ENCODE data around the gene TRAPPC14.

DNA sequence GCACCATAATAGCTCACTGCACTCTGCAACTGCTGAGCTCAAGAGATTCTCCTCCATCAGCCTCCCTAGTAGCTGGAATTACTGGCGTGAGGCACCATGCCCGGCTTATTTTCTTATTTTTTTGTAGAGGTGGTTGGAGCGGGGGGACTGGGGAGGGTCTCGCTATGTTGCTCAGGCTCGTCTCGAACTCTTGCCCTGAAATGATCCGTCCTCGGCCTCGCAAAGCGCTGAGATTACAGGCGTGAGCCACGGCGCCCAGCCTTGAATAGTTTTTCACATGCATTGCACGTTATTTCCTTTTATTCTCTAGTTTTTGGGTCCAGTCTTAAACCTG lies 10.3 kb downstream of the TRAPPC14 start:
- TF ChIP-seq, protein P1, sequence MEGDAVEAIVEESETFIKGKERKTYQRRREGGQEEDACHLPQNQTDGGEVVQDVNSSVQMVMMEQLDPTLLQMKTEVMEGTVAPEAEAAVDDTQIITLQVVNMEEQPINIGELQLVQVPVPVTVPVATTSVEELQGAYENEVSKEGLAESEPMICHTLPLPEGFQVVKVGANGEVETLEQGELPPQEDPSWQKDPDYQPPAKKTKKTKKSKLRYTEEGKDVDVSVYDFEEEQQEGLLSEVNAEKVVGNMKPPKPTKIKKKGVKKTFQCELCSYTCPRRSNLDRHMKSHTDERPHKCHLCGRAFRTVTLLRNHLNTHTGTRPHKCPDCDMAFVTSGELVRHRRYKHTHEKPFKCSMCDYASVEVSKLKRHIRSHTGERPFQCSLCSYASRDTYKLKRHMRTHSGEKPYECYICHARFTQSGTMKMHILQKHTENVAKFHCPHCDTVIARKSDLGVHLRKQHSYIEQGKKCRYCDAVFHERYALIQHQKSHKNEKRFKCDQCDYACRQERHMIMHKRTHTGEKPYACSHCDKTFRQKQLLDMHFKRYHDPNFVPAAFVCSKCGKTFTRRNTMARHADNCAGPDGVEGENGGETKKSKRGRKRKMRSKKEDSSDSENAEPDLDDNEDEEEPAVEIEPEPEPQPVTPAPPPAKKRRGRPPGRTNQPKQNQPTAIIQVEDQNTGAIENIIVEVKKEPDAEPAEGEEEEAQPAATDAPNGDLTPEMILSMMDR (IDR thresholded peaks at IDR 0.05): no peak
- no peak for TF ChIP-seq POLR2A (IDR thresholded peaks at IDR 0.05)

Data from thyroid gland (tissue), 4 donors.